ENCODE results near the gene PRUNE2.

PRUNE2 gene

GRCh38 chr9:76655971-76656370 lies 249.9 kb downstream of the PRUNE2 start:
- no peak for DNase-seq (ENCODE audit: low read depth)

DNA sequence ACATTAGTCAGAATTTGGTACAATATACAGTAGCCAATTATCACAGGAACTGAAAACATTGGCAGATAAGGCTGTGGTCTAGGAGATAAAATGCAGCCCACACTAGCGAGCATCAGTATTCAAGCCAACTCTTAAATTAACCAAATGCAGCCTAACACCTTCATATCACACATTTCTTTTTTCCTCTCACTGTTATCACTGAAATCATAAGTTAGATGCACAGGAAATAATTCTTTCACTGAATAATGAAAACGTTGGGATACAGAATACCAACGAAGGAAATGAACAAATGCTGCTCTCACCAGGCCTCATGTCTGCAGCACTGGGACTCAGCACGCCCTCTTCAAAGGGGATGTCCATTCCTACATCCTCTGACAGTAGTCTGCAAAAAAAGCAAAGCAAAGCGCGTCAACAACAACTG lies 250.8 kb downstream of the PRUNE2 start:
- DNase-seq (ENCODE audit: low read depth): no peak

DNA sequence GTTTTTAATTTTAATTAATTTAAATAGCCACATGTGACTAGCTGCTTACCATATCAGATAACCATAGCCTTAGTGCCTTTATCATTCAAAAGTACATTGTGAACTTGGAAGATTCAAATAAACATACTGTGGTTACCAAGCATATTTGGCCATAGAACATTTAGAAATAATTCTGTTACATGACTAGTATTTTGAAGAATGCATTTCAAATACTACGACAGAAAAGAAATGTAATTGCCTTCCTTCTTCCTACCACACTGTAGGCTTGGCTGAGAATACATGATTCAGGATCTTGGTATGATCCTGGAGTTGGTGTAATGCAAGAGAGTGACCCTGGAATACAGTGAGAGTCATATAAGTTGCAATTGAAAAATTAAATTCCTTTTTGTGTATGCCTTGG lies 251.3 kb downstream of the PRUNE2 start:
- DNase-seq (ENCODE audit: low read depth): no peak

DNA sequence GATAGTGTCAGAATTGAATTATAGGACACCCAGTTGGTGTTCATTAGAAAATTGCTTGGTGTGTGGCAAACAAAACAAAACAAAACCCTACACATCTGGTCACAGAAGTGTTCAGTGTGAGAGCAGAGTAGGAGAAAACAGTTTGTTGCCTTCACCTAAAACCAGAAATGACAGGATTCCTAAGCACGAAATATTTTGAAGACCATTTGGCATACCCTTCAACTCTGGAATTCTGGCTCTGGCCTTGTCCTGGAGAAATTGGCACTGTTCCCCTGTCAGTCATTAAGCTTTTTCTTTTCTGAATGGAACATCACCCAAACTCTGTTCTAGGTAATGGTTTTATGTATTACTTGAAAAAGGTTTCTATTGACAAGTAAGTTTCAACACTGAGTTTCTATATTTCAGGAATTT lies 251.9 kb downstream of the PRUNE2 start:
- DNase-seq (ENCODE audit: low read depth): no peak

- no peak for DNase-seq (ENCODE audit: low read depth)
Measured at GRCh38 chr9:76652894-76653293, 253.0 kb downstream of the PRUNE2 start.

GRCh38 chr9:76651119-76651705 lies 254.7 kb downstream of the PRUNE2 start:
- DNase-seq (ENCODE audit: low read depth): no peak

GRCh38 chr9:76650692-76651091 lies 255.2 kb downstream of the PRUNE2 start:
- no peak for DNase-seq (ENCODE audit: low read depth)

GRCh38 chr9:76649894-76650293 lies 256.0 kb downstream of the PRUNE2 start:
- DNase-seq (ENCODE audit: low read depth): no peak

GRCh38 chr9:76646249-76646648 lies 259.7 kb downstream of the PRUNE2 start:
- no peak for DNase-seq (ENCODE audit: low read depth)

DNA sequence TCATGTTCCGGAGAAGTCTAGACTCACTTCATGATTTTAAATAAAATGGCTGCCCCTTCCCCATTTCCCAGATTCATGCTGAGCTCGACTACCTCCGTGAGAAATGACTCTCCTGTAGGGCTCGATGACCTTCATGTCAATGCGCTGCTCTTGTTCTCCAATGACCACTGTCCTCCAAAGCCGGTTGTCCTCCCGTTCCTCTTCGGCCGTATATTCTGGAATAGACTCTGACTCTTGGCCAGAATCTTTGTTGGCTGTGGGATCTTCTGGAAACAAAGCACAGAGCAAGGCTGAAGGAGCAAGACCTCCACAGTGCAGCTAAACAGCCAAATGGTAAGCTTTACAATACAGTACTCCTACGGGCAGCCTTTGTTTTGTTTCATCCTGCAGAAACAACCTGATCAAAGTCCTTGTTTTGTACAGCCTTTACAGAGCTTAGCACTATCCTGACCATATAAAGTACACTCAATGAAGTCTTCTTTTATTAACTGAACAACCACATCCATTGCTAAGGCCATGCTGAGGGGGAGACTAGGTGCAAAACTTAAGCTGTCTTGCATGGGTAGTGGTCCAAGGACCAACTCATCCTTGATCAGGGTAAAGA lies 261.2 kb downstream of the PRUNE2 start:
- DNase-seq (ENCODE audit: low read depth): no peak

DNA sequence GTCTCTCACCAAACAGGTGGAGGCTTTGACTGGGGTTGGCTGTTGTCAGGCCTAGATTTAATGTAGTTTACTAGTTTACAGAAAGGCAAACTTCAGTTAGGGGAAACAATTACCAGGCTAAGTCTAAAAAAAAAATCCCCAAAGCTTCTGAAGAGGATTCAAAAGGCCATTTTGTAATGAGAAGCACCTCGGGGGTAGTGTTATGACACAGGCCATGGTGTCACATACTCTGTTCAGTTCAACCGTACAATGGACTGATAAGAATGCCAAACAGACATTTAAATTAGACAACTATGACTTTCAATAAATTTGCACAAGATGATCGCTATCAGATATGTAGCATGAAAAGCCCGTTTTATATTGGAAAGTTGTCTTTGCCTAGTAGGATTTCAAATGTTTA lies 261.7 kb downstream of the PRUNE2 start:
- DNase-seq (ENCODE audit: low read depth): no peak

- no peak for DNase-seq (ENCODE audit: low read depth)
Measured at GRCh38 chr9:76643399-76644117, 262.4 kb downstream of the PRUNE2 start.

- no peak for DNase-seq (ENCODE audit: low read depth)
Measured at GRCh38 chr9:76642701-76643209, 263.2 kb downstream of the PRUNE2 start.

GRCh38 chr9:76642074-76642473 lies 263.8 kb downstream of the PRUNE2 start:
- no peak for DNase-seq (ENCODE audit: low read depth)

DNA sequence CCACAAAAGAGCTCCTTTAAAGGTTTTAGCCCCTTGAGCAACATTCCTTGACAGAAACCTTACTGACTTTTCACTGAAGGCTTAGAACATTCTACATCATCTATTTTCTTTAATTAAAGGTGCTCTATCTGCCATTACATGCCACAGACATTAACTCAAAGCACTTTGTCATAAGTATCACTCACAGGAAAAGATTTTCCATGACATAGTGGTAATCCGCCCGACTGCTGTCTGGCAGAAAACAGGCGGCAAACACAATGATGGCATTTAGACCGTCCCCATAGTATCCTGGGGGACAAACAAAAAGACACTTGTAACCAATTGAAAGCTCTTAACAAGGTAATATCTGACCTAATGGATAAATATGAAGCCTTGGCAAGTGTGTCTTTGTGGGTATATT lies 267.9 kb downstream of the PRUNE2 start:
- DNase-seq (ENCODE audit: low read depth): no peak

GRCh38 chr9:76637416-76637815 lies 268.5 kb downstream of the PRUNE2 start:
- no peak for DNase-seq (ENCODE audit: low read depth)

GRCh38 chr9:76634356-76635054 lies 271.4 kb downstream of the PRUNE2 start:
- DNase-seq (ENCODE audit: low read depth): no peak

DNA sequence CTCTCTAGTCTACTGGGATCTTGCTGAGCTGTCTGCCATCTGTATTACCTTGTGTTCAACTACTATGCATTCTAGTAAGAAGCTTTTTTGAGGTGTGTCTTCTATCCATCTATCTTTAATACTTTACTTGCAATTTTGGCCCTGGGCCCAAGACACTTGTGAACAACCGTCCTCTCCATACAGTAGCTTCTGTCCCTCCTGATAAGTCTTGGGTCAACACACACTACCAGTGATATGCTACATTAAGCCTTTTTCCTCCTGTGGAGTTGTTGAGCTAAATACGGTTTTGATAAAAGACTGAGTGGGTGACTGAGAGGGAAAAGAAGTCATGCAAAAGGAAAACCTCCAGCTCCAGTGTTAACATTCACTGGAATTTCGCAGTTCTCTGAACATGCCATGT lies 275.0 kb downstream of the PRUNE2 start:
- no peak for DNase-seq (ENCODE audit: low read depth)

DNA sequence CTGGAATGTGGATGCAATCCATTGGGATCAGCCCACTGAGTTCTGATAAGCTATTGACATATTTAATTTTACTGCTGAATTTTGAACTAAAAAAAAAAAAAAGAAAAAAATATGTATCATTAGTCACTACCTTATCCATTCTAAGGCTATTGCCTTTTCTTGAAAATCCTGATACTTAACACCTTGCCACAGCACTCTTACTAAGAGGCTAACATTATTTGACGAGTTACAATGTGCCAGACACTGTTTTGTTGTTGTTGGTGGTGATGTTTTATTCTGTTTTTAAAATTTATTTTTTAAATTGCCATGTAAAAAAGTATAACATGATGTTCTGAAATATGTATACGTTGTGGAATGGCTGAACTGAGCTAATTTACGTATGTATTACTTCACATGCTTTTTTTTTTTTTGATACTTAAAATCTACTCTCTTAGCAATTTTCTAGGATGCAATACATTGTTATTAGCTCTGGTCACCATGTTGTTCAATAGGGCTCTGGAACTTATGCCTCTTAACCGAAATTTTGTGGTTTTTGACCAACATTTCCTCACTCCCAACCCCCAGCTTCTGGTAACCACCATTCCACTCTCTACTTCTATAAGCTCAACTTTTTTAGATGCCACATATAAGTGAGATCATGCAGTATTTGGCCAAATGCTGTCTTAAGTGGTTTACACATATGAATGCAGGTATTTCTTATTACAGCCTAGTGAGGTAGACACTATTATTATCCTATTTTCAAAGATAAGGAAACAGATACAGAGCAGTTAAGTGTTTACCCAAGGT lies 276.5 kb downstream of the PRUNE2 start:
- DNase-seq (ENCODE audit: low read depth): no peak

DNA sequence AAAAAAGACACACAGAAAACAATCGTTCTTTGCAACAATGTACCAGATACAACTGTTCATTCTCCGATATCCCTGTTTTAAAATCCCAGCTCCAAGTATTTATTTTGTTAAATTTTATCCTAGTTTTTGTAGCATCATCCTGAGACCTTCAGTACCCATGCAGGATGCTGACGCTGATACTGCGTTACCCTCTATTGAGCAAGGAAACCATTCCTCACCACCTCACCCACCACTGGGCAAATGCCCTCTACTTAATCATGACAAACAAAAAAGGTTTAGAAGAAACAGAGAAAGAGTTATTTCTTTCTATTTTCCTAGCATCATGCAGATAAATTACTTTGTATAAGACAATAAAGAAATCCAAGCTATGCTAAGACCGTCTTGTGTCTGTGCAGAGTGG lies 277.8 kb downstream of the PRUNE2 start:
- no peak for DNase-seq (ENCODE audit: low read depth)

- DNase-seq (ENCODE audit: low read depth): no peak
Measured at GRCh38 chr9:76626980-76627379, 278.9 kb downstream of the PRUNE2 start.

DNA sequence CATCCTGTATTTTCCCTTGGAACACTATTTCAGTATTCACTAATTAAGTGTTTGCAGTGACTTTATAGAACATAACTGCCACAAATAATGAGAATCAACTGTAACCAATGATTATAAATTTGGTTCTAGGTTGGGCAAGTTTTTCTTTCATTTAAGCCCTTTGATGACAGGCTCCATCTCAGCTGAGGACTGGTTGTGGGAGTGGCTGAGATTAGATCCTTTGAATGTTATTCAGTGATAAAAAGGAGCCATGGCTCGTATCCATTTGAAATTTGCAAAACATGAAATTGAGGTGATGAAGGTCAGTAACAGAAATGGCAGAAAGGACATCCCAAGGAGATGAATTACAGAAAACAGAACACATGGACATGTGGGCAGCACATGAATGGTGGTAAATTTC lies 279.8 kb downstream of the PRUNE2 start:
- no peak for DNase-seq (ENCODE audit: low read depth)

Measured in activated gamma-delta T cell treated with anti-CD3 and anti-CD28 coated beads, Interleukin-2, amount 50 U/mL, for 16 hours (primary cell).